Stimulated activated CD8-positive, alpha-beta memory T cell treated with anti-CD3 and anti-CD28 coated beads, Interleukin-15, amount 100 ng/mL, for 4 hours (primary cell): Measurements from ENCODE around the gene ETV6.

Source experiments
- DNase-seq, 2 donors: peaks; one replicate each; pipeline ENCODE4 v3.0.0-alpha.2; 2020; ENCODE audit warnings: low read depth in 2 of 2

Gene ETV6

GRCh38 chr12:11798856-11799501, 149.5 kb downstream of the ETV6 start:
- no peak for DNase-seq

- DNase-seq, result no peak
Measured at GRCh38 chr12:11799502-11799873, 150.0 kb downstream of the ETV6 start.

- no peak for DNase-seq
Measured at GRCh38 chr12:11801643-11802042, 152.2 kb downstream of the ETV6 start.

- DNase-seq, result no peak
Measured at GRCh38 chr12:11804130-11804529, 154.7 kb downstream of the ETV6 start.

GRCh38 chr12:11805043-11805442, 155.6 kb downstream of the ETV6 start:
- DNase-seq, result no peak

GRCh38 chr12:11805680-11806079, 156.2 kb downstream of the ETV6 start:
- no peak for DNase-seq

- DNase-seq, result no peak
Measured at GRCh38 chr12:11807458-11807857, 158.0 kb downstream of the ETV6 start.

- DNase-seq, result no peak
Measured at GRCh38 chr12:11808931-11809330, 159.5 kb downstream of the ETV6 start.

- DNase-seq, result no peak
Measured at GRCh38 chr12:11810206-11810545, 160.7 kb downstream of the ETV6 start.

GRCh38 chr12:11811008-11811407, 161.5 kb downstream of the ETV6 start:
- DNase-seq, result no peak

- DNase-seq, result no peak
Measured at GRCh38 chr12:11812241-11812585, 162.7 kb downstream of the ETV6 start.

GRCh38 chr12:11812586-11813437, 163.3 kb downstream of the ETV6 start:
- DNase-seq, result no peak

GRCh38 chr12:11813438-11813813, 164.0 kb downstream of the ETV6 start:
- DNase-seq, result no peak

GRCh38 chr12:11814374-11814773, 164.9 kb downstream of the ETV6 start:
- DNase-seq, result no peak

- DNase-seq, result no peak
Measured at GRCh38 chr12:11815397-11815796, 165.9 kb downstream of the ETV6 start.

GRCh38 chr12:11819643-11820042, 170.2 kb downstream of the ETV6 start:
- no peak for DNase-seq

GRCh38 chr12:11820476-11820875, 171.0 kb downstream of the ETV6 start:
- DNase-seq, result no peak

GRCh38 chr12:11821386-11822080, 172.1 kb downstream of the ETV6 start:
- DNase-seq, result no peak

GRCh38 chr12:11822081-11822834, 172.8 kb downstream of the ETV6 start:
- DNase-seq, result no peak

GRCh38 chr12:11823043-11823442, 173.6 kb downstream of the ETV6 start:
- no peak for DNase-seq

GRCh38 chr12:11823593-11823992, 174.1 kb downstream of the ETV6 start:
- no peak for DNase-seq

- DNase-seq, result no peak
Measured at GRCh38 chr12:11824069-11824468, 174.6 kb downstream of the ETV6 start.
